Stimulated activated CD4-positive, alpha-beta T cell treated with anti-CD3 and anti-CD28 coated beads, TNF-alpha, amount 100 ng/mL, for 24 hours (primary cell): ENCODE results near the gene CPNE6.

Experiments used
- DNase-seq, 3 experiments: peaks; one replicate each; pipeline ENCODE4 v3.0.0-alpha.2; 2020; ENCODE audit warnings: low read depth in 3 of 3

Gene CPNE6

DNA sequence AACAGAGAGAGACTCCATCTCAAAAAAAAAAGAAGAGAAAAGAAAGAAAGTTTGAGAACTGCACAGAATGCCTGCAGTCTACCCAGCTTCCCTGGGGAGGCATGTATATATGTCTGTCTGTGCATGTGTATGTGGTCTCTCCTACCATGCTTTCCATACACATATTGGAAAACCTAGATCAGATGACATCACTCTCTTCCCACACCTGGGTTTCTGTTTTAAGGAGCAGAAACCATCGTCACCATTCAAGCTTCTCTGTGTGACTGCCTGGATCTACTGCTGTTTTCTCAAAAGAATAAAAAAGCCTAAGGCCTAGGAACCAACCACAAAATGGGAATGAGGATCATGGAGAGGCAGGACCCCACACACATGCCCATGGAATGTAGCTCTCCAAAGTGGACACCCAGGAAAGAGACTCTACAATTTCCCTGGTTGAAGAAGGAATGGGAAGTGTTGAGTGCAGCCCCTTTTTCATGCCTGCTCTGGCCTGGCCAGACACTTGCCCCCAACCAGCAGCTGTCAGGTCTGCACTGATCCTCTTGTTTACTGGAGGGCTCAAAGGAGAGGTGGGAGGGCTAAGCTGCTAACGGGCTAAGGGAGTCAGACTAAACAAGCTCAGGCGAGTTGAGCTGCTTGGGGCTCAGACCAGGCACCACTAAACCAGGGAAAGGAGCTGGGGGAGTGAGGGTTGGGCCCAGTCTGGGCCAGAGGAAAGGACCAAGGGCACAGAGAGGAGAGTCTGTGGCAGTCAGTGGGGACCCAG lies 15.0 kb downstream of the CPNE6 start:
- no peak for DNase-seq

DNA sequence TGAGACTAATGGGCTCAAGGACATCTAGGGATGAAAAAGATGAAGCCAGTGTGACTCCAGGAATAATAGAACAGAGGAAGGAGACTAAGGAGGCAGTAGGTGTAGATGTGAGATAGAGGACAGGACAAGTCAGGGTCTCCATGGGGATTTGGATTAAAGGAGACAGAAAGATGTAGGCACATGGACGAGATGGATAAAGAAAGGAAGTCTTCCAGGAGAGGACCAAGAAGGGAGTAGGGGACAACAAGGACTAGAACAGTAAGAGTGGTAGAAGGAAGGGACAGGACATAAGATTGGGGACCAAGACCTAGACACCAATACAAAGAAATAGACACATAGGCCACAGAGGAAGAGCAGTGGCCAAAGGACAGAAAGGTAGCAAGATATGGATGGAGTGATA lies 15.6 kb downstream of the CPNE6 start:
- DNase-seq, result no peak

DNA sequence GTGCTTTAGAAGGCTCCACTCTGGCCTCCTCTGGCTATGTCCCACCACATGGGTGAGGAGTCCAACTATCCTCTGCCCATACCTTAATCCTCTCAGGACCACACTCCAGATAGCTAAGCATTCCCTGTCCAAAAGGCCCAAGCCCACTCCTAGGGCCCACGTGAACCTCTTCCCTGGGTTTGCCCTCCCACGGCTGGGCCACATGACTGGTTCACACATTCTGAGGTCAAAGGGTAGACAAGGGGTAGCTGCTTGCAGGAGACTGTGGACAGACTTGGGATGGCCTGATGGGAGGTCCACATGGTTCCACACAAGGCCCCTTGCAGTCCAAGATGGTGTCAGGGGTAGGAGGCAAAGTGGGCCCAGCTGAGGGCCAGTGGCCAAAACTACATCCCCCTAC lies 16.7 kb downstream of the CPNE6 start:
- DNase-seq, result no peak

DNA sequence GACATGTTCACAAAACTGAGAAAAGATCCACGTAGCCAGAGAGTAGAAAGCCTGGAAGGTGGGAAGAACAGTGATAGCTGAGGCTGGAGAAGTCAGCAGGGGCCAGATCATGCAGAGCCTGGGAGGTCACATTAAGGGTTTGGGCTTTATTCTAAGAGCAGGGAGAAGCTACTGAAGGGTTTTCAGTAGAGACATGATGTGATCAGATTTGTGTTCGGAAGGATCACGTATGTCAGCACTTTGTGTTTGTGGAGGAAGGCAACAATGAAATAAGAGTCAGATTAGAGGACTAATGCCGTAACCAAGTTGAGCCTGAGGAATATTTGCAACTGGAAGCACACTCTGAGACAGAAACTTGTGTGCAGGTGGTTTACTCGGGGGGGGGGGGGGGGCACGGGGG lies 18.5 kb downstream of the CPNE6 start:
- no peak for DNase-seq

DNA sequence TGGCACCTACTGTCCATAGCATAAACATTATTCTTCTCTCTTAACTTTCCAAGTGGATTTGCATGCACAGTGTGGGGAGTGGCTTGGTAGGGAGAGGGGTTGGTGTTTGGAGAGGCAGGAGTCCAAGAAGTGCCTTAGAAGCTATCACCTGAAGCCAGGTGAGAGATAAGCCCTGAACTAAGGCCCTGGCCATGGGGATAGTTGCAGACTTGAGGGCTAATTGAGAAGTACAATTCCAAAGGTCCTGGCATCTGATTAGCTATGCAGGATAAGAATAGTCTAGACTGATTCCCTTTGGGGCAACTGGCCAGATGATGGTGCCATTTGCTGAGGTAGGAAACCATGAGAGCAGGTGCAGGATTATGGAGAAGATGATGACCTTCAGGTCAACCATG lies 20.7 kb downstream of the CPNE6 start:
- DNase-seq, result no peak

DNA sequence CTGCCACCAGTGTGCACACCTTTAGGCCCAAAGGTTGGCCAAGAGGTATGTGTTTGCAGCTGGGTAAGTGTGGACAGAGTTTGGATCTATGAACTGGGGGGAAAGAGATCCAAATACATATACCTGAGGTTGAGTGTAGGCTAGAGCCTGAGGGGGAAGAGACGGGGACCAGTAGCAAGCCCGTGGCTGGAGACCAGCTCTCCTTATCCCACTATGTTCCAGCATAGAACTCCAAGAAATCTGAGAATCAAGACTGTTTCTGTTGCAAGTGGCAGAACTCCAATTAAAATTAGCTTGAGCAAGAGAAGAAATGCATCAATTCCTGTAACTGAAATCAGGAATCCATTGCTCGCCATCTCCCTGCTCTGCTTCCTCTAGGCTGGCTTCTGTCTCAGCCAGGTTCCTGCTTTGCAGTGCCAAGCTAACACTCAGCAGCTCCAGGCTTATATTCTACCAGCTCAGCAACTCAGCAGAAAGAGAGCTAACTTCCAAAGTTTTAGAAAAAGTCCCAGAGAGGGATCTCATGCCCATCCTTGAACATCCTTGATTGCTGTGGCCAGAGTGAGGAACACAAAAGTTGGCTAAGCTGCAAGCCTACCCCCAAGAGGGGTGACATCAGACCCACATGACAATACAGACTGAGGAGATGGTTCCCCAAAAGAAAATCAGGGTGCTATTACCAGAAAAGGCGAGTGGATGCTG lies 21.3 kb downstream of the CPNE6 start:
- no peak for DNase-seq

DNA sequence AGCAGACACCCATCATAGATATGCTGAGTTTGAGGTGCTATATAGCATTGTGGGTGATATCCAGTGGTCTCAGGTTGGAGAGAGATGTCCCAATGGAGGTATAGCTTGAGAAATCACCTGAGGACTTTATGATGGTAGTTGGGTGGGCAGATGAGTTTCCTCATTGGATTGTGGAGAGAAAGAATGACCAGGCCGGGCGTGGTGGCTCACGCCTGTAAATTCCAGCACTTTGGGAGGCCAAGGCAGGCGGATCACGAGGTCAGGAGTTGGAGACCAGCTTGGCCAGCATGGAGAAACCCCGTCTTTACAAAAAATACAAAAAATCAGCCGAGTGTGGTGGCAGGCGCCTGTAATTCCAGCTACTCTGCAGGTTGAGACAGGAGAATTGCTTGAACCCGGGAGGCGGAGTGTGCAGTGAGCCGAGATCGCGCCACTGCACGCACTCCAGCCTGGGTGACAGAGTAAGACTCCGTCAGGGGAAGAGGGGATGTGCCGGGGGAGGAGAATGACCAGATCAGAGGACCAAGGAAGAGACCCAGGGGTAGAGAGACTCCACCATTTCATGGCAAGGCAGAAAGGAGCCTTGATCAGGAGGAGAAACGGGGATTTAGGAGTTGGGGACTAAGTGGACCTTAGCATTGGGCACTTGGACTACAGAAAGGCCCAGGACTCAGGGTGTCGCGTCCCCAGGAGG lies 22.0 kb downstream of the CPNE6 start:
- no peak for DNase-seq

DNA sequence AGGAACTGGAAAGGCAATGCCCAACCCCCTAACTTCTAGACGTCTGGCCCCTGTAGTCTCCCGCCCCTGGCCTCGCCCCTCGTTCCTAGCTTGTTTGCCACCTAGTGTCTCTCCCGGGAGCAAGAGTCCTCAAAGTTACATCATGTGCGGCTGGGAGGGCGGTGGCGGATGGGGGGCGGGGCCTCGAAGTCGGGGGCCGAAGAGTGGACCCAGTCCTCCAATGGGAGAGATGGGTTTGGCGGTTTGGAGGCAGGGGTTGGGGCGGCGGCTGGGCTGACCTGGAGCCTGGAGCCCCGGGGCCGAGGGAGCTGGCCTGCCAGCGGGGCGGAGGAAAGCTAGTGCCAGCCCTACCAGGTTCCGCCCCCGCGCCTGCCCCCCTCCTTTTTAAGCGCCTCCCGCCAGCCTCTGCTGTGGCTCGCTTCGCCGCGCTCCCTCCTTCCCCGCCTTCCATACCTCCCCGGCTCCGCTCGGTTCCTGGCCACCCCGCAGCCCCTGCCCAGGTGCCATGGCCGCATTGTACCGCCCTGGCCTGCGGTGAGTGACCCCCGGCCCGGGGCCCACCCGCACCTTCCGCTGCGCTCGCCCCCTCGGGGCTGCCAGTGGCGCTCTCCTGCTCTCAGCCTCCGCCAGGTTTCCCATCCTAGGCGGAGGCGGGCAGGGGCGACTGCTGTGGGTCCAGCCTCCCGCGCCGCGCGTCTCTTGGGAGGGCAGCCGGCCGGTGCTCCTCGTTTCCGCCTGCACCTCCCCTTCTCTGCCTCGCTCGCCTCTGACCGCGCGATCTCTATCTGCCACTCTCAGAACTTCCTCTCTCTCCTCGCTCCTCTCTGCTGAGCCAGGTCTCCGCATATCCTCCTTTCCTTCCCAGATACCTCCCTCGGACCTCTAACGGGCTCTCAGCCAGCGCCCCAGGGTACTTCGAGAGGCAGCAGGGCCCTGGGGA lies 22.8 kb downstream of the CPNE6 start, which contains the start of gene PCK2:
PCK2 (plus strand) TSS at position 411 of the 940 bp plus-strand sequence; CDS start at position 506, 95 bp downstream.
- peak; percentile 68 to 94 (median 75) for DNase-seq

DNA sequence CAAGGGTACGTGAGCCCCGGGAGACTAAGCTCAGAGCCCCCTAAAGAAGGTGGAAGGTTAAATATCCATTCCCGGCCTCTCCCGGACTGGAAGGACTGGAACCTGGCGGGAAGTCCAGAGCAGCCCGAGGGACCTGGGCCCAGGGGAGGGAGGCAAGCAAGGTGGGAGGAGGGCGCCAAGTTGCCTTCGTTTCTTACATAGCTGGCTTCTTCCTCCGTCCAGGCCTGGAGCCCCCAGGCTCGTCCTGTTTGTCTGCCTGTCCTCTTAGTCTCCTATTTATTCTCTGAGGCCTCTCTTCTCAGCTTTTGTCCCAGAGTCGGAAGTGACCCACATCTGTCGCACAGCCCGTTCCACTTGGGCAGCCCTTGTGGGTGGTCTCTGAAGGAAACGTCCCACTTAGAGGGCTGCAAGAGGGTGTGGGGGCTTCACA lies 23.5 kb downstream of the CPNE6 start:
- peak in 1 of 3 experiments; percentile 9 for DNase-seq

DNA sequence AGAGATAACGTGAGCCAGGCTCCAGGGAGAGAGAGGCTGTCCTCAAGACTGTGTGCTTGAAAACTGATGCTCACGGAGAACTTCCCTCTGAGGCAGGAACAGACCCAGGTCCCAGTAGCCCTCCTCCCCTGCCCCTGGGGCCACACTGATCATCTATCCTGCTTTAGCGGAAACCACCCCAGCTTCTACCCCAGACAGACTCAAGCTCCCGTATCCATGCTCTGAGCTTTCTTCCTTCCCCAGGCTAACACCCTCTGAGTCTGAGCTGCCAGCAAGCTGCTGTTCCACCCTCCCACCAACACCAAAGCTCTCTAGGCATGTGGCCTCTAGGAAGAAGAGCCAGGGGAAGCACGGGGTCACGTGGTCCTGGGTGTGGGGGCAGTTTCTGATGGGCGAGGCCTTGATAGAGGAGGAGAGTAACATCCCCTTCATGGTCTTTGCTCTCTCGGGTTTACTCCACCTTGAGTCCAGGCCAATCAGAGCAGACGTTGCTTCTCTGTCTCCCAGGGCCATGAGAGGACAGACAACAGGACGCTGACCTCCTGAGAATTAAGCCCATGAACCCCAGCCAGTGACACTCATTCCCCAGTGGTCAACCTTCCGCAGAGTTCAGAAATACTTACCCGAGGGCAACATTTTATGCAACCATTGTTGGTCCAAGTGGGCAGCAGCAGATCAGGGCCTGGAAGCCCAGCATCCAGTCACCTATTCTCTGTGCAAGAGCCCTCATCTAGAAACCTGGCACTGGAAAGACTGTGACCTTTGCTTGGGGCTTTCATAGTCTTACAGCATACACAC lies 24.1 kb downstream of the CPNE6 start:
- peak in 2 of 3 experiments; percentile 39 to 74 for DNase-seq

DNA sequence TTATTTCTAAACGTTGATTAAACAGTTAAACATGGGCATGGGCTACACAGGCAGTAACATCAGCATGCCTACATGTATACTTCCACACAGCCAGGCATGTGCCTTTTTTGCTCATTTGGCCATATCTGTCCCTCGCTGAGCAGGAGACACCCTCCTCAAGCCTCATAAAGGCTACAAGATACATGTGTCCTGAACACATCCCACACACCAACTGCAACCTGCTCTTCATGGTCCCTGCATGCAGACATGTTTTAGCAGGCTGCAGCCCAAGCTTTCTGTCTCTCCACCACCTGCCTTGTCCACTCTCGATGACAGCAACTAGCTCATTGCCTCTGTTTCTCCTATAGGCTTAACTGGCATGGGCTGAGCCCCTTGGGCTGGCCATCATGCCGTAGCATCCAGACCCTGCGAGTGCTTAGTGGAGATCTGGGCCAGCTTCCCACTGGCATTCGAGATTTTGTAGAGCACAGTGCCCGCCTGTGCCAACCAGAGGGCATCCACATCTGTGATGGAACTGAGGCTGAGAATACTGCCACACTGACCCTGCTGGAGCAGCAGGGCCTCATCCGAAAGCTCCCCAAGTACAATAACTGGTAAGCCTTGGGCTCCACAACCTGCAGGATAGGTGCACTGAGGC lies 25.3 kb downstream of the CPNE6 start:
- DNase-seq, result no peak

DNA sequence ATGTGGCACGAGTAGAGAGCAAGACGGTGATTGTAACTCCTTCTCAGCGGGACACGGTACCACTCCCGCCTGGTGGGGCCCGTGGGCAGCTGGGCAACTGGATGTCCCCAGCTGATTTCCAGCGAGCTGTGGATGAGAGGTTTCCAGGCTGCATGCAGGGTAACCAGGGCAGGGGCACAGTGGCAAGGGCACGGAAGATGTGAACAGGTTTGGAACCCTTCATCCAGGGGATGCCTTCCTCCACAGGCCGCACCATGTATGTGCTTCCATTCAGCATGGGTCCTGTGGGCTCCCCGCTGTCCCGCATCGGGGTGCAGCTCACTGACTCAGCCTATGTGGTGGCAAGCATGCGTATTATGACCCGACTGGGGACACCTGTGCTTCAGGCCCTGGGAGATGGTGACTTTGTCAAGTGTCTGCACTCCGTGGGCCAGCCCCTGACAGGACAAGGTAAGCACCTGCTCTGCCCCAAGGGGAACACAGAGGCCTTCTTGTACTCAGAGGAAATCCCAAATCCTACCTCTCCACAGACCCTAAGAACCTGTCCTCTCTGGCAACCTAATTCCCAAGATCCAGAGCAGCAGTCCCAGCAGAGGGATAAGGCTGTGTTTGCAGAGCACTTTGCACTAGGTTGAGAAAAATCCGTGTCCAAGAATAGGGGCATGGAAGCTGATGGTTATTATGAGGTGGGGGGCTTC lies 27.0 kb downstream of the CPNE6 start:
- no peak for DNase-seq

DNA sequence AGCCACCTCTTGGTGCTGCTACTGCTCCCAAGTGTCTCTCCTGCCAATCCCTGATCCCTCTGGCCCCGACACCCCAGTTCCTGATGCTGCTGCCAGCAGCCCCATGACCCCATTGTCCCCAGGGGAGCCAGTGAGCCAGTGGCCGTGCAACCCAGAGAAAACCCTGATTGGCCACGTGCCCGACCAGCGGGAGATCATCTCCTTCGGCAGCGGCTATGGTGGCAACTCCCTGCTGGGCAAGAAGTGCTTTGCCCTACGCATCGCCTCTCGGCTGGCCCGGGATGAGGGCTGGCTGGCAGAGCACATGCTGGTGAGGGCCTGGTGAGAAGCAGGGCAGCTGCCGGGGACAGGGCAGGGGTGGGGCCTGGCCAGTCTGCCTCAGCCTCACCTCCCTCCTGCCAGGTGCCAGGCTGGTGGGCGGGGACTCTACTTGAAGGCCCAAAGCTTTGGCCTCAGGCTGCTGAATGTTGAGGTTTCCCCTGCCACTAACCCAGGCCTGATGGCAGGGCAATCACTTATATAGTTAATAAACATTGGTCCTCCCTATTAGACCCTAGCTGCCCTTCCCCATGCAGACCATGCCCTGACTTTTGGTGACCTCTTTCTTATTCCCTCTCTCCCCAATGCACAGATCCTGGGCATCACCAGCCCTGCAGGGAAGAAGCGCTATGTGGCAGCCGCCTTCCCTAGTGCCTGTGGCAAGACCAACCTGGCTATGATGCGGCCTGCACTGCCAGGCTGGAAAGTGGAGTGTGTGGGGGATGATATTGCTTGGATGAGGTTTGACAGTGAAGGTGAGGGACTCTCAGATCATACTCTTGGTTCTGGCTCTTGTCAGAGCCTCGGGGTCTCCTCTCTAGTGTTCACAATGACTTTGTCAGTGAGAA lies 27.8 kb downstream of the CPNE6 start:
- no peak for DNase-seq

DNA sequence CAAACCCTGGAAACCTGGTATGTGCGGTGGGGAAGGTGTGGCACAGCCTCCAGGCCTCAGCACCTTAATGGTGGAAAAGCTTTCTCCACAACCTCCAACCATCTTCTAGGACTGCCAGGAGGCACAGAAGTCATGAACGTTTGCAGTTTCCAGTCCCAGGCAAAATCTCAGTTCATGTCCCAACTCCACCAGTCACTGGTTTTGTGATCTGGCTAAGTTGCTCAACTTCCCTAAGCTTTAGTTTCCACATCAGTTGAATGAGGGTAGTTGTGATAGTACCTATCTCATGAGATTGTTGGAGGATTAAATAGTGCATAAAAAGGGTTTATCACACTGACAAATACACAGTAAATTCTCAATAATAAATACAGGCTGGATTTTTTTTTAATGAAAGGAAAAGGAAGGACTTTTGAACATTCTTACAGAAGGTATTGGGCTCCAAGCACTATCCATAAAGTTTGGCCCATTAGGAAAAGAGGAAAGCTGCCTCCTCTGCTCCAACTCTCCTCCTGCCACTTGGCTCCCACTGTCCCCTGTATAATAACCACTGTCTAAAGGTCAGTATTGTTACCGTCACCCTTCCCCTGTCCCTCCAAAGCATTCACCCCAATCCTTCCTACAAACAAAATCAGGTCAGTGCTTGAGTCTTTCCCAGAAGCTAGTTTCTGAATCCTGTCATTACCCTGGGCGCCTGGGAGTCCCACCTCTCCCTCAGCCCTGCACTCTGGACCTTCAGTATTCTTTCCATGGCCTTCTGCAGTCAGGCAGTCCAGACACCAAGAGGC lies 29.0 kb downstream of the CPNE6 start:
- no peak for DNase-seq

DNA sequence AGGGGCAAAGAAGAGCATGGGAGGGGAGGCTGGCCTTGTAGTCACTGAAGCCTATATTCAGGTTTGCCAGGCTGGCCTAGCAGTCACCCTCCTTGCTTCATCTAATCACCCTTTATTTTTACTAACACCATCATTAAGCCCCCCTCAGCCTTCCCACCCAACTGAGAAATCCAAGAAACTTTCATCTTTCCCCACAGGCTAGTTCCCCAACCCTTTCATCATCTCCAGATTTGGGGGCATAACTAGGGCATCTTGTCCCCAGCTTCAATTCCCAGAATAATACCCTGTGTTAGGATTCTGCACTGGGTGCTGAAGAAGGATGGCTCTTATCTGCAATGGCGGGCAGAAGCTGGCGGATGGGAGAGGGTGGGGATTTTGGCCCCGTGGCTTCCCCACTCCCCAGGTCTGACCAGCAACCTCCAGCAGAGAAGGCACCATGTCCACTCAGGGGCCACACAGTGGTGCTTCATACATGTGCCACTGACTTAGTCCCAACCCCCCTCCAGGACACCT lies 29.7 kb downstream of the CPNE6 start:
- no peak for DNase-seq

DNA sequence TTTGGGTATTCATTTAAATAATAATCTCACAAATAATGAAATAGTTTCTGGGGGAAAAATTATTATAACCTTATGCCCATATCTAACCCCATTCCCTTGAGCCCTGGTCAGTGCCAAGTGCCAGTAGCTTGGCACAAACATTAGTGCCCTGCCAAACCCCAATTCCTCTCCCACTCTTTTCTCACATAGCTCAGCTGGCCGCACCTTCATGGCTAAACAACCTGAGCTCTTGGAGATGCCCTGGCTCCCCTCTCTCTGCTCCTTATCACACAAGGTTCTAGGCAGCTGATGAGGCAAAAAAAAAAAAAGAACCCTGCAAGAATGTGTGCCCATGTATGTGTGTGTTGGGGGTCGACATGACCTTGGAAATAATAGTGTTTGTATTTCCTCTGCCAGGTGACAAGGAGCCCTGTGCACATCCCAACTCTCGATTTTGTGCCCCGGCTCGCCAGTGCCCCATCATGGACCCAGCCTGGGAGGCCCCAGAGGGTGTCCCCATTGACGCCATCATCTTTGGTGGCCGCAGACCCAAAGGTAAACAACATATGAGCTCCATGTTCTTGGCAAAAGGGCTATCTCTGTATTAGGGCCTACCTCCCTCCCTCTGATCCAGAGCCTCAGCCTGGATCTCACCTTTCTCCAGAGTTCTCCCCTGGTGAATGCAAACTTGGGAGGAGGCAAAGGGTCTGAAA lies 31.1 kb downstream of the CPNE6 start:
- DNase-seq, result no peak

DNA sequence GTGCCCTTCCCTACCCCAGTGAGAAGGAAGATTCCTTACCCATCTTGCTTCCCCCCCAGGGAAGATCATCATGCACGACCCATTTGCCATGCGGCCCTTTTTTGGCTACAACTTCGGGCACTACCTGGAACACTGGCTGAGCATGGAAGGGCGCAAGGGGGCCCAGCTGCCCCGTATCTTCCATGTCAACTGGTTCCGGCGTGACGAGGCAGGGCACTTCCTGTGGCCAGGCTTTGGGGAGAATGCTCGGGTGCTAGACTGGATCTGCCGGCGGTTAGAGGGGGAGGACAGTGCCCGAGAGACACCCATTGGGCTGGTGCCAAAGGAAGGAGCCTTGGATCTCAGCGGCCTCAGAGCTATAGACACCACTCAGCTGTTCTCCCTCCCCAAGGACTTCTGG lies 32.1 kb downstream of the CPNE6 start:
- no peak for DNase-seq
